KMS-11 (cell line): ENCODE data around the gene ZNF865.

Source experiments
- H2AFZ ChIP-seq: fragments of 200-600 bp; sonication (generic); 2 replicates; pipeline ENCODE4 v1.6.1; 2016; ENCODE audit warnings: antibody characterized with exemption, mixed run types, low read depth
- H3K27ac ChIP-seq: fragments of 200-600 bp; sonication (generic); 2 replicates; pipeline ENCODE4 v1.6.1; 2016; ENCODE audit warnings: mild to moderate bottlenecking, mixed run types
- H3K27me3 ChIP-seq: fragments of 200-600 bp; sonication (generic); 2 replicates; pipeline ENCODE4 v1.6.1; 2017; ENCODE audit warnings: mild to moderate bottlenecking, low read depth, mixed run types, moderate library complexity; ENCODE audit not compliant: insufficient read depth
- H3K36me3 ChIP-seq: fragments of 200-600 bp; sonication (generic); 2 replicates; pipeline ENCODE4 v1.6.1; 2017; ENCODE audit warnings: mild to moderate bottlenecking, mixed run types; ENCODE audit not compliant: insufficient read depth
- H3K4me1 ChIP-seq: fragments of 200-600 bp; sonication (generic); 2 replicates; pipeline ENCODE4 v1.6.1; 2016; ENCODE audit warnings: mild to moderate bottlenecking, low read depth, mixed run types; ENCODE audit not compliant: poor library complexity, severe bottlenecking
- H3K4me2 ChIP-seq: fragments of 200-600 bp; sonication (generic); 2 replicates; pipeline ENCODE4 v1.7.0; 2016; ENCODE audit warnings: mild to moderate bottlenecking, mixed run types
- H3K4me3 ChIP-seq: fragments of 200-600 bp; sonication (generic); IDR thresholded peaks from 2 replicates; pipeline ENCODE4 v1.6.1; 2017; ENCODE audit warnings: low read depth, low read length, mixed read lengths; ENCODE audit not compliant: insufficient read depth
- H3K79me2 ChIP-seq: fragments of 200-600 bp; sonication (generic); 2 replicates; pipeline ENCODE4 v1.6.1; 2016; ENCODE audit warnings: low read depth, mixed run types; ENCODE audit not compliant: insufficient read depth
- H3K9ac ChIP-seq: fragments of 200-600 bp; sonication (generic); 2 replicates; pipeline ENCODE4 v1.6.1; 2016; ENCODE audit warnings: mild to moderate bottlenecking, mixed run types
- H4K20me1 ChIP-seq: fragments of 200-600 bp; sonication (generic); 2 replicates; pipeline ENCODE4 v1.6.1; 2016; ENCODE audit warnings: mild to moderate bottlenecking, mixed run types; ENCODE audit not compliant: insufficient read depth
- CTCF ChIP-seq: fragments of 200-600 bp; sonication (generic); conservative IDR thresholded peaks from 2 replicates; pipeline ENCODE4 v1.6.1; 2017; ENCODE audit warnings: low read depth, mild to moderate bottlenecking, antibody characterized with exemption, low read length, moderate library complexity, mixed read lengths

Gene ZNF865

DNA sequence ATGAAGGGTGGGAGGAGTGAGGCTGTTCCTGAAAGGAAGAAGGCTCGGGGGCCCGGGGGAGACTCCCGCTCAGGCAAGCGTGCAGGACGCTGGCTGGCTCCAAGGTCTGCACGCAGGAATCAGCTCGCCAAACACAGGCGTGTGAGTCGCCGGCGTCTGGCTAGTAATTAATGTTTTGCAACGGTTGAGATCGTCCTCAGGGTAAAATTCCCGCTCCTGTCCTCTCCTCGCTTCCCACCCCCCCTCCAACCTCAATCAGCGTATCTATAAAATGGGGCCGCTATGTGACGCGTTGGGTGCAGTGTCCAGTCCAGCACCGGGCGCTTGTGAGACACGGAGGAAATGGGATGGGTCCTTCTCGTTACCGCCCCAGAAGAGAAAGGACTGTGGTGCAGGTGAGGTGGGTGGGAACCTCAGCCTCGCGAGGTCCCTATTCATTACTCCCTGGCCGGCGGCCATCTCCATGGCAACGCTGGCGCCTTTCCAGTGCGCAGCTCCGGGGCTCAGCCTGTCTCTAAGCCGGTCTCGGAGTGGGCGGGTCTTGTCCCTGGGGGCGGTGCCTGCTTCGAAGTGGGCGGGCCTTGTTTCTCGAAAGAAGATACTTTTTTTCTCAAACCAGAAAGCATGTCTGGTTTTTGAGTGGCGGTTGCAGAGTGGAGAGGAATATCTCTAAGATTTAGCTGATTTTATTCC is 18.3 kb upstream of the ZNF865 start:
- Histone ChIP-seq H3K79me2 (no peaks in the 10 kb centered on the region), H3K9ac (no peak overlapping the region), H3K4me3 (no peak overlapping the region), H3K4me1 (peaks cover 6% of the 10 kb centered on the region), H3K4me2 (peak overlapping the region; percentile 67), H4K20me1 (no peaks in the 10 kb centered on the region), H2AFZ (peak overlapping the region; percentile 41), H3K27ac (no peak overlapping the region), H3K27me3 (peaks cover 26% of the 10 kb centered on the region), H3K36me3 (no peaks in the 10 kb centered on the region)
- TF ChIP-seq CTCF: no peak

DNA sequence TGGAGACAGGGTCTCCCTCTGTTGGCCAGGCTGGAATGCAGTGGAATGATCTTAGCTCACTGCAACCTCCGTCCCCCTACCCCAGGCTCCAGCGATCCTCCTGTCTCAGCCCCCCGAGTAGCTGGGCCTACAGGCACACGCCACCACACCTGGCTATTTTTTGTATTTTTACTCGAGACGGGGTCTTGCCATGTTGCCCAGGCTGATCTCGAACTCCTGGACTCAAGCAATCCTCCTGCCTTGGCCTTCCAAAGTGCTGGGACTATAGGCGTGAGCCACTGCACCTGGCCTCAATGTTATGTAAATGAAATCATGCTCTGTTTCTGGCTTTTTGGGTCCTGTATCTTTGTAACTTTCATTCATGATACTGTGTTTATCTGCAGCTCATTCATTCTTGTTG is 16.7 kb upstream of the ZNF865 start:
- H3K4me1 ChIP-seq: peaks cover 6% of the 10 kb centered on the region
- H3K4me3 ChIP-seq: no peak overlapping the region
- no peaks in the 10 kb centered on the region for H3K79me2 ChIP-seq
- H2AFZ ChIP-seq: no peak overlapping the region
- H4K20me1 ChIP-seq: no peaks in the 10 kb centered on the region
- no peaks in the 10 kb centered on the region for H3K36me3 ChIP-seq
- no peak for TF ChIP-seq CTCF
- no peak overlapping the region for H3K4me2 ChIP-seq
- H3K27me3 ChIP-seq: peaks cover 23% of the 10 kb centered on the region
- no peak overlapping the region for H3K9ac ChIP-seq
- H3K27ac ChIP-seq: no peak overlapping the region

- no peak overlapping the region for H3K9ac ChIP-seq
- H3K79me2 ChIP-seq: no peaks in the 10 kb centered on the region
- no peaks in the 10 kb centered on the region for H3K36me3 ChIP-seq
- H3K27ac ChIP-seq: no peak overlapping the region
- H4K20me1 ChIP-seq: no peaks in the 10 kb centered on the region
- peaks cover 6% of the 10 kb centered on the region for H3K4me1 ChIP-seq
- no peak overlapping the region for H2AFZ ChIP-seq
- no peak overlapping the region for H3K4me3 ChIP-seq
- no peak overlapping the region for H3K4me2 ChIP-seq
- peaks cover 18% of the 10 kb centered on the region for H3K27me3 ChIP-seq
- TF ChIP-seq CTCF: no peak
Observed at GRCh38 chr19:55590109-55590508, 15.3 kb upstream of the ZNF865 start.

DNA sequence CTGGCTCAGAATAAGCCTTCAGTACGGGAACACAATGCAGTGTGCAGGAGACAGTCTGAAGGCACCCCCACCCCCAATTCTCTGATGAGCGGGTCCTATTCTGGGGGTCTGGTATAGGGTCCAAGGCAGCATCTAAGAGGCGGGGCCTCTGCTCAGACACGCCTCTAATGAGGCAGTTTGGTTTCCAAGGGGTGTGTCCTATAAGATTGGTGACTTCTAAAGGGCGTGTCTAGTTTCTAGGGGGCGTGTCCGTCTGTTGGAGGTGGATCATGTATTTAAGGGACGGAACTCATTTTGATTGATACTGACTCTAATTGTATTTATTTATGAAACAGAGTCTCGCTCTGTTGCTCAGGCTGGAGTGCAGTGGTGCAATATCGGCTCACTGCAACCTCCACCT is 14.8 kb upstream of the ZNF865 start:
- H3K27ac ChIP-seq: no peak overlapping the region
- no peak overlapping the region for H3K4me3 ChIP-seq
- H3K9ac ChIP-seq: no peak overlapping the region
- H3K4me1 ChIP-seq: peaks cover 6% of the 10 kb centered on the region
- no peaks in the 10 kb centered on the region for H4K20me1 ChIP-seq
- H3K36me3 ChIP-seq: no peaks in the 10 kb centered on the region
- H3K4me2 ChIP-seq: no peak overlapping the region
- no peak for TF ChIP-seq CTCF
- H3K27me3 ChIP-seq: peaks cover 13% of the 10 kb centered on the region
- H2AFZ ChIP-seq: no peak overlapping the region
- H3K79me2 ChIP-seq: no peaks in the 10 kb centered on the region
